GM19035 (cell line): ENCODE data around the gene TMEM63B.
"Not testable (repeated sequence)": the region's sequence is repeated elsewhere in the genome, so short reads cannot be mapped to it uniquely, and the experiment has no call there.

Experiments used
- ATAC-seq: cut with Tn5 transposase; IDR thresholded peaks from one replicate; pipeline ENCODE4 v1.9.1; 2021; ENCODE audit not compliant: unreplicated experiment

The TMEM63B gene

GRCh38 chr6:44142835-44143234 lies 15.5 kb downstream of the TMEM63B start:
- no peak for ATAC-seq

- ATAC-seq: no peak
Observed at GRCh38 chr6:44143731-44144130, 16.4 kb downstream of the TMEM63B start.

GRCh38 chr6:44144536-44144935 lies 17.2 kb downstream of the TMEM63B start:
- ATAC-seq: not testable (repeated sequence)

- ATAC-seq: no peak
Observed at GRCh38 chr6:44145839-44146238, 18.5 kb downstream of the TMEM63B start.

DNA sequence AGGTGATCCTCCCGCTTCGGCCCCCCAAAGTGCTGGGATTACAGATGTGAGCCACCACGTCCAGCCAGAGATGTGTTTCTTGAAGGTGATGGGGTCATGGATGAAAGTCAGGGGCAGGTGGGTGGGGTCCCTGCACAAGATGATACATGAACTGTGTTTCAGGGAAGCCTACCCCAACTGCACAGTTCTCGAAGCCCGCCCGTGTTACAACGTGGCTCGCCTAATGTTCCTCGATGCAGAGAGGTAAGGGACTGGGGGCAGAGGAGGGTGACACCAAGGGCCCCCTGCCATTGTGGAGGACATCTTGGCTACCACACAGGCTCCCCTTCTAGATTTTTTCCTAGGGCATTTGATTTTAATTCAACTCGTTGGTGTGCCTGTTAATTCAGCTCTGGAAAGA lies 19.3 kb downstream of the TMEM63B start:
- ATAC-seq: no peak

DNA sequence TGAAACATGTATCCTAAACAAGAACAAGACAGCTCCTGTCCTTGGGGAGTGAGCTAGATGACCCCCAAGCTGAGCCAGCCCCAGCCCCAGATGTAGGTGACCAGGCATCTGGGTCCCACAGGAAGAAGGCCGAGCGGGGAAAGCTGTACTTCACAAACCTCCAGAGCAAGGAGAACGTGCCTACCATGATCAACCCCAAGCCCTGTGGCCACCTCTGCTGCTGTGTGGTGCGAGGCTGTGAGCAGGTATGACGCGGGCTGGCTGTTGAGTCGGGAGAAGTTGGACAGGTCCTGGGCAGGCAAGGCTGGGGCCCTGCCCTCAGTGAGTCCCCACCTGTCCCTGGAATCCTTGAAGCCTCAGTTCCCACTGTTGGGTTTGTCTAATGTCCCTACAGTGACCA lies 19.9 kb downstream of the TMEM63B start:
- no peak for ATAC-seq

DNA sequence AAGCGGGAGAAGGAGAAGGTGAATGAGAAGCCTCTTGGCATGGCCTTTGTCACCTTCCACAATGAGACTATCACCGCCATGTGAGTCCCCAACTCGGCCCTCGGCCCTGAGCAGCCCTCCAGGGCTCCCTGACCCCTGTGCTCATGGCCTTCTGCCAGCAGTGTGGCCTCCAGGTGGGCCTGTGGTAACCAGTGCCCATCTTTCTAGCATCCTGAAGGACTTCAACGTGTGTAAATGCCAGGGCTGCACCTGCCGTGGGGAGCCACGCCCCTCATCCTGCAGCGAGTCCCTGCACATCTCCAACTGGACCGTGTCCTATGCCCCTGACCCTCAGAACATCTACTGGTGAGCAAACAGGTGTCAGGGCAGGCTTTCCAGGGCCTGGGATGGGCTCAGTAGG lies 21.0 kb downstream of the TMEM63B start:
- no peak for ATAC-seq

DNA sequence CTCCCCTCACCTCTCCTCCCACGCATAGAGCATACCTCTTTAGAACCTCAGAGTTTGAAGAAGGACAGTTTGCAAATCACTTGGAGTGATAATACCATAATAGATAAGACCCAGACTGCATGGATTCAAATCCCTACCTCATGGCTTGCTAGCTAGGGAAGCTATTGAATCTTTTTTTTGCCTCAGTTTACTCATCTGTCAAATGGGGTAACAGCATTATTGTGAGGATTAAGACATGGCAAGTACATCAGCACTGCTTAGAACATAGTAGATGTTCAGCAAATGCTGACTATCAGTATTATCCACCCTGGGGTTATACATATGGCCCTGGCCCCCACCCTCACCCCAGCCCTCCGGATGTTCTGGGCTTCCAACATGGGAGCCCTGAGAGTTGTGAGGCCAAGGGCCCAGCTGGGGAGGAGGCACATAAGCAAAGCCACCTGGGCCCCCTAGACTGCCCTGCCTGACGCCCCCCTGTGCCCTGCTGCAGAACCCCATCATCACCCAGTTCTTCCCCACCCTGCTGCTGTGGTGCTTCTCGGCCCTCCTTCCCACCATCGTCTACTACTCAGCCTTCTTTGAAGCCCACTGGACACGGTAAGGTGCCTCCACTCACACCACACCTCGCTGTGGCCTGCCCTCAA lies 22.1 kb downstream of the TMEM63B start:
- ATAC-seq: no peak

- ATAC-seq: no peak
Observed at GRCh38 chr6:44150317-44150917, 23.1 kb downstream of the TMEM63B start.

- peak; percentile 76 for ATAC-seq
Observed at GRCh38 chr6:44151348-44152108, 24.2 kb downstream of the TMEM63B start.

DNA sequence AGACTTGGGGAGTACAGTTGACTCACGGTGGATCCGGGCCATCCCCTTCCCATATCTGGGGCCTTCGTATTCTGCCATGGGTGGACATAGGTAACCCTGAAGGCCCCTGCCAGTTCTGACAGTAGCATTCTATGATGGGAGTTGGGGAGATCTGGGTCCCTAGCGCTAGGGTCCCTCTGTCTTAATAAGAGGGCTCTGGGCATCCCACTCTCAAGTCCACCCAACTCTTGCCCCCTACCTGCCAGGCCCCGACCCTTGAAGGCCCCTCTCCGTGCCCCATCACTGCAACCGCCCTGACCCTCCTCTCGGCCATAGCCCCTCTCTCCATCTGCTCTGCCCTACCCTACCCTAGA lies 24.7 kb downstream of the TMEM63B start:
- peak; percentile 15 for ATAC-seq

DNA sequence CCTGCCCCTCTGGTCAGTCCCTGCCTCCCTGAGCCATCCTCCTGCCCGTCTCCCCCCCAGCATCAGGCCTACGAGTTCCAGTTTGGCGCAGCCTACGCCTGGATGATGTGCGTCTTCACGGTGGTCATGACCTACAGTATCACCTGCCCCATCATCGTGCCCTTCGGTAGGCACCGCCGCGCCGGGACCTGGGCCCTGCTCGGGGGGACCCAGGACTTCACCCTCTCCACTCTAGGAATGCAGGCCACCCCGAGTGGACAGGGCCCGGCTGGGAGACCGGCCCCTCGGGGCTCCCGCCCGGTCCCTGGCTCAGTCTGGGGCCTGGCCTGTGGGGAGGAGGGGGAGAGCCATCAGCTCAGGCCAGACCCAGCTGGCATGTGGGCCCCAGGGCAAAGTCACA lies 25.2 kb downstream of the TMEM63B start:
- ATAC-seq: no peak

GRCh38 chr6:44154067-44154466 lies 26.7 kb downstream of the TMEM63B start:
- ATAC-seq: no peak

DNA sequence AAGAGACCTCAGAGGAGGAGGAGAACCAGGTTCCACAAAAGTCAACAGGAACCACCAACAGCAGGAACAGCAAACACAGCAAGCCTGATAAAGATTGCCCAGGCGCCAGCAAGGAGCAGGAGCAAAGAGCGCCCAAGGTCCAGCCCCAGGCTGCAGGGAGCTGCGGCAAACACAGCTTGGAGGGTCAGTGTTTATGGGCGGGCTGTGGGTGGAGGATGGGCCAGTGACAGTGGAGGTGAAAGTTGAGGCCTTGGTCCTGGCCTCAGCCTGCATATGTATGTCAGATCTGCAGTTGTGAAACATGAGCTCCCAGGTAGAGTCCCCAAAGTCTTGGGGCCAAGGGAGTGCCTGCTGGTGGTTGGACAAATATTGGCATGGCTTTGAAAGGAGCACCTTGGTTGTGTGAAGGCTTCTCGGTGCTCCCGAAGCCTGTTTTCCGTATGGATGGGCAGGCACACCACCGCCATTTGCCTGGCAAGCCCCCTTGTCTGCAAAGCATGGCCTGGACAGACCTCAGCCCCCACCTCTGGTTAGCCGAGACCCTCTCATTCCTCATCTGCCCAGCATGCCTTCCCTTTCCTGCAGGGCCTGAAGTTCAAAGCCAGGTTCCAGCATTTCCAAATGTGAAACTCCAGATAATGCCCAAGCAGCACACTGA lies 29.3 kb downstream of the TMEM63B start:
- ATAC-seq: no peak

DNA sequence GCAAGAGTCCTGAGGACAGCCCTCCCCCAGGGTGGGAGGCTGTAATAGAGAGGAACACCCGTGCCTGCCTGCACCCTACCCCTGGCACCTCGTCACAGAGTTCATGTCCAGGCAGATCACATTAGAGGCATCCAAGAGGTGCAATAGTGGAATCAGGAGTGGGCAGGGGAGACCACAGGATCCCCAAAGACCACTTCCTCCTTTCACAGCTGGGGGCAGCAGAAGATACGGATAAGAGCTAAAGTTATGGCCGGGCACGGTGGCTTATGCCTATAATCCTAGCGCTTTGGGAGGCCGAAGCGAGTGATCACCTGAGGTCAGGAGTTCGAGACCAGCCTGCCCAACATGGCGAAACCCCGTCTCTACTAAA lies 29.8 kb downstream of the TMEM63B start:
- ATAC-seq: no peak

- ATAC-seq: no peak
Observed at GRCh38 chr6:44158770-44159228, 31.4 kb downstream of the TMEM63B start, which contains the start of gene CAPN11. TSS of gene CAPN11 (plus strand) at chr6:44158820. CDS start at chr6:44158849, 29 bp downstream.

GRCh38 chr6:44161997-44162338 lies 34.6 kb downstream of the TMEM63B start:
- no peak for ATAC-seq

- ATAC-seq: no peak
Observed at GRCh38 chr6:44162876-44163625, 35.7 kb downstream of the TMEM63B start.

GRCh38 chr6:44166116-44166515 lies 38.8 kb downstream of the TMEM63B start:
- no peak for ATAC-seq

DNA sequence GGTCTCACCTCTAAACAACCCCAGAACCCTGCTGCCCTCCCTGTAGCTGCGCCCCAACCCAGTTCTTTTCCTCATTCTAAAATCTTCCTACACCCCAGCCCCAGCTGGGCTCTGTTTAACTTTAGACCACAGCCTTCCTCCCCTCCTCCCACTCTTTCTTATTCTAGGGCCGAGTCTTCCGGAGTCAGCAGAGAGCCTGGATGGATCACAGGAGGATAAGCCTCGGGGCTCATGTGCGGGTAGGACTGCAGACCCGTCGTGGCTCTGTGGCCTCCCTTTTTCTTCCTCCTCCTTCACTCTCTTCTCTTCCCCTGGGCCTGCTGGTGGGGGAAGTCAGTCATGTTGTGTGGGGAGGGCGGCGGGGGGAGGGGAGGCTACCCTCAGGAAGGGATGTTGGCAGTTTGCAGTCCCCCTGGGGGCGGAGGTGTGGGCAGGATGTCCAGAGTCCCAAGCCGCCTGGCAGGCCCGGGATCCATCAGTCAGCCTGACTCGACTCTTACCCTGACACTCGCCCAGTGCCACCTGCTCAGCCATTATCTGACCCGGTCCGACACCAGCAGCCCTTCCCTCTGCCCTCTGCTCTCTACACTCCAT lies 39.3 kb downstream of the TMEM63B start:
- ATAC-seq: no peak

DNA sequence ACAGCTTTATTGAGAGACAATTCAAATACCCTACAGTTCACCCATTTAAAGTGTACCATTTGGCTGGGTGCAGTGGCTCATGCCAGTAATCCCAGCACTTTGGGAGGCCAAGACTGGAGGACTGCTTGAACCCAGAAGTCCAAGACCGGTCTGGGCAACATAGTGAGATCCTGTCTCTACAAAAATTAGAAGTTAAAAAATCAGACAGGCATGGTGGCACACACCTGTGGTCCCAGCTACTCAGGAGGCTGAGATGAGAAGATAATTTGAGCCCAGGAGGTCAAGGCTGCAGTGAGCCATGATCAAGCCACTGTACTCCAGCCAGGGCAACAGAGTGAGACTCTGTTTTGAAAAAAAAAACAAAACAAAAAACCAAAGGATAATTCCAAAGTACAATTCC lies 40.2 kb downstream of the TMEM63B start:
- no peak for ATAC-seq
